SK-N-MC (cell line): ENCODE results near the gene MRGPRD.

Experiments used
- DNase-seq: peaks from one replicate; pipeline ENCODE4 v3.0.0-alpha.2; 2011; ENCODE audit warnings: low read depth, low spot score
- H3K27ac ChIP-seq: fragments of 200-600 bp; sonication (generic); 2 replicates; pipeline ENCODE4 v1.5.1; 2016; ENCODE audit warnings: mixed run types
- H3K36me3 ChIP-seq: fragments of 200-600 bp; sonication (generic); 2 replicates; pipeline ENCODE4 v1.6.1; 2017; ENCODE audit warnings: antibody characterized with exemption, low read length, mixed read lengths; ENCODE audit not compliant: insufficient read depth
- H3K4me3 ChIP-seq: fragments of 200-600 bp; sonication (generic); 2 replicates; pipeline ENCODE4 v1.5.1; 2016
- H3K9ac ChIP-seq: fragments of 200-600 bp; sonication (generic); 2 replicates; pipeline ENCODE4 v1.8.0; 2017; ENCODE audit warnings: mixed run types, mixed read lengths; ENCODE audit not compliant: insufficient read length
- H3K9me3 ChIP-seq: fragments of 200-600 bp; sonication (generic); 2 replicates; pipeline ENCODE4 v1.6.1; 2017; ENCODE audit warnings: low read depth, mild to moderate bottlenecking, antibody characterized with exemption, low read length, moderate library complexity, mixed read lengths
- EZH2 ChIP-seq: fragments of 200-600 bp; sonication (generic); IDR thresholded peaks from one replicate; pipeline ENCODE4 v1.6.1; 2017; ENCODE audit warnings: antibody characterized with exemption
- FOXP2 ChIP-seq: optimal IDR thresholded peaks from 2 replicates; pipeline ENCODE3; 2011; ENCODE audit warnings: mild to moderate bottlenecking, moderate library complexity; ENCODE audit not compliant: insufficient read depth; ENCODE audit errors: extremely low read length, control extremely low read depth
- POLR2AphosphoS5 ChIP-seq: IDR thresholded peaks from 2 replicates; pipeline ENCODE4 v1.6.1; 2012; ENCODE audit warnings: mild to moderate bottlenecking, low read depth, low read length, borderline replicate concordance

MRGPRD gene

DNA sequence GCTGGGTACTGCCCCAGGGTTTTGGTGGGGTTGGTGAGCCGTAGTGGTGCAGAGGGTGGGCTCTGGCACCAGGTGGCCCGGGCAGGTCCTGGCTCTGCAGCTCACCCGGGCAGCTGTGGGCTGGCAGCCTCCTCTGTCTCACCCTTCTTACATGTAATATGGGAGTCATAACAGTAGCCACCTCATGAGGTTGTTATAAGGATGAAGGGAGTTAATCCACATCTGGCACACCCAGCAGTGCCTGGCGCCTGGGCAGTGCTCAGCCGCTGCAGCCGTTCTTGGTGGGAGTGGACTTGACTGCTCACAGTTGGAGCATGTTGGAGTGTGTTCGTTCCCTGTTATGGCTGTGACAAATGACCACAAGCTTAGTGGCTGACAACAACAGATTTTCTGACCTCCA lies 48.4 kb downstream of the MRGPRD start:
- no peak overlapping the region for H3K4me3 ChIP-seq
- TF ChIP-seq FOXP2, result no peak
- TF ChIP-seq EZH2, result no peak
- no peaks in the 10 kb centered on the region for H3K9me3 ChIP-seq
- H3K27ac ChIP-seq, result no peak overlapping the region
- peaks cover 47% of the 10 kb centered on the region; the same call in 1 of the 2 replicates for H3K36me3 ChIP-seq
- no peak for DNase-seq
- no peak overlapping the region for H3K9ac ChIP-seq

GRCh38 chr11:68931911-68932310 lies 48.9 kb downstream of the MRGPRD start:
- H3K9me3 ChIP-seq, result no peaks in the 10 kb centered on the region
- H3K9ac ChIP-seq, result no peak overlapping the region
- no peak for DNase-seq
- peaks cover 47% of the 10 kb centered on the region; the same call in 1 of the 2 replicates for H3K36me3 ChIP-seq
- no peak for TF ChIP-seq FOXP2
- no peak for TF ChIP-seq EZH2
- no peak for TF ChIP-seq POLR2AphosphoS5
- no peak overlapping the region for H3K27ac ChIP-seq
- H3K4me3 ChIP-seq, result no peak overlapping the region

- H3K27ac ChIP-seq, result no peak overlapping the region
- H3K9ac ChIP-seq, result no peak overlapping the region
- no peak for DNase-seq
- no peaks in the 10 kb centered on the region for H3K9me3 ChIP-seq
- no peak for TF ChIP-seq EZH2
- TF ChIP-seq FOXP2, result no peak
- TF ChIP-seq POLR2AphosphoS5, result no peak
- H3K36me3 ChIP-seq, result peaks cover 48% of the 10 kb centered on the region
- no peak overlapping the region for H3K4me3 ChIP-seq
Observed at GRCh38 chr11:68930991-68931855, 49.6 kb downstream of the MRGPRD start.
